ENCODE measurements around the gene ZIM2. TPM values are rescaled to one million over a fixed set of nuclear protein-coding genes. Genes with fewer than 3 reads are reported as not detected.

ZIM2 gene
- polyA plus RNA-seq, 3 donors from 2014 or later, result not detected

DNA sequence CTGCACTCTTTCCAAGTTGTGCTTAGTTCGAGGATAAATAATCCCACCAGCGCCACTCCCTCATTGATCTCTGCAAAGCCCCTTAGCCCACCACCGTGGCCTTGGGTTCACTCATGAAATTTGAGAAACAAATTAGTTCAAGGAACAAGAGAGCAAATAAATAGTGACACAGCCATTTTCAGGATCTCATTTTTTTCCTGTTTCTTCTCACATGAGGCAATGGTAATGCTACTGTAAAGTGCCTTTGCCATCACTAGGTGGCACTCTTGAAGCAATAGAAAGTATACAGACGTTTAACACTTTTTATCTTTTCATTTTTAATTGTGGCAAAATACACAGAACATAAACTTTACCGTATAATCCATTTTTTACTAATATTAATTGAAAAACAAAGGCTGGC, 92.1 kb downstream of the ZIM2 start:
- Mint-ChIP-seq H3K9me3 (peaks cover 13 to 56% (median 43%) of the 10 kb centered on the region in 6 donors), H3K4me1 (no peaks in the 10 kb centered on the region), H3K4me3 (no peak overlapping the region), H3K27me3 (ENCODE audit: low read depth in 3 of 3) (peaks cover 0 to 5% (median 5%) of the 10 kb centered on the region in 3 donors), H3K36me3 (peaks cover under 1 to 7% (median 3%) of the 10 kb centered on the region in 3 donors), H3K27ac (no peak overlapping the region)
- no peak for DNase-seq

DNA sequence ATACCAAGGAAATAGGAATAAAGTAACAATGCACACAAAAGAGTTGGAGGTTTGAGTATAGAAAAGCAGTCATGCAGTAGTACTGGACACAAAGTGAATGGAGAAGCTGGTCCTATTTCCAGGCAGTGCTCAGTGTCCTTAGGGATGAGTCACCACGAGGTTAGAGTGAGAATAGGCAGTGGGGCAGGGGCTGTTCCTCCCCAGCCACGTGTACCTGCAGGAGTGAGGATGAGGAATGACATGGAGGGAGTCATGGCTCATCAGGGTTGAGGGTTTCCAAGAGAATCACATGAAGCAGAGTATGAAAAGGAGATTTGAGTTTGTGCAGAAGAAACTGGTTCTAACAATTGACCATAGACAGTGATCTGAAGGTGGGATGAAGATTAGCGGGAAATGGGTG, 94.2 kb downstream of the ZIM2 start:
- H3K27ac Mint-ChIP-seq, result no peak overlapping the region
- no peaks in the 10 kb centered on the region for H3K4me1 Mint-ChIP-seq
- H3K27me3 Mint-ChIP-seq (ENCODE audit: low read depth in 3 of 3), result peaks cover 0 to 5% (median 5%) of the 10 kb centered on the region in 3 donors
- H3K9me3 Mint-ChIP-seq, result peaks cover 10 to 69% (median 47%) of the 10 kb centered on the region in 6 donors
- H3K4me3 Mint-ChIP-seq, result no peak overlapping the region
- peaks cover 0 to 7% (median 3%) of the 10 kb centered on the region in 3 donors for H3K36me3 Mint-ChIP-seq
- DNase-seq, result no peak

- Mint-ChIP-seq H3K4me1 (no peaks in the 10 kb centered on the region), H3K9me3 (peaks cover 7 to 82% (median 45%) of the 10 kb centered on the region in 6 donors), H3K36me3 (no peaks in the 10 kb centered on the region), H3K27me3 (ENCODE audit: low read depth in 3 of 3) (peaks cover 0 to 2% (median 0%) of the 10 kb centered on the region in 3 donors), H3K4me3 (no peak overlapping the region), H3K27ac (no peak overlapping the region)
- no peak for DNase-seq
Measured at GRCh38 chr19:56740501-56740900, 100.0 kb downstream of the ZIM2 start.

- Mint-ChIP-seq H3K4me1 (no peaks in the 10 kb centered on the region), H3K9me3 (peaks cover 27 to 89% (median 51%) of the 10 kb centered on the region in 6 donors), H3K4me3 (no peak overlapping the region), H3K27me3 (ENCODE audit: low read depth in 3 of 3) (peaks cover 0 to 4% (median 0%) of the 10 kb centered on the region in 3 donors), H3K36me3 (no peaks in the 10 kb centered on the region), H3K27ac (no peak overlapping the region)
- DNase-seq, result no peak
Measured at GRCh38 chr19:56736571-56736970, 104.0 kb downstream of the ZIM2 start.

- Mint-ChIP-seq H3K27me3 (ENCODE audit: low read depth in 3 of 3) (peaks cover 0 to 1% (median 0%) of the 10 kb centered on the region in 3 donors), H3K4me1 (no peaks in the 10 kb centered on the region), H3K27ac (no peak overlapping the region), H3K9me3 (peaks cover 33 to 82% (median 48%) of the 10 kb centered on the region in 6 donors), H3K36me3 (peaks cover 0 to 3% (median 0%) of the 10 kb centered on the region in 3 donors), H3K4me3 (no peak overlapping the region)
- DNase-seq, result no peak
Measured at GRCh38 chr19:56732976-56733375, 107.5 kb downstream of the ZIM2 start.

DNA sequence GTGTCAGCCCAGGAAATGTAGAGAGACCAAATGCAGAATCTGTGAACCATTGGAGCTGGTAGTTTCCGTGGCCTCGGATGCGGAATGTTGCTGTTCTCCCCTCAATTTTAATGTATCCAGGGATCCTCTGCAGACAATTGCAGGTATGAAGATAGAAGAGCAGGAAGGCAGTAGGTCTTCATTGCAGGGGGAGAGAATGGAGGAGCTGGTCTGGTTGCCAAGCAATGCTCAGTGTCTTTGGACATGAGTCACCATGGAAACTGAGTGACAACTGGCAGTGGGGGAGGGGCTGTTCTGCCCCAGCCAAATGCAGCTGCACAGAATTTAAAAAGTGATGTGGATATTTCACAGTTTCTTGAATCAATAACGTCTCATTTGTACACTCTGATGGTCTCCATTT, 112.8 kb downstream of the ZIM2 start:
- H3K27me3 Mint-ChIP-seq (ENCODE audit: low read depth in 3 of 3), result peaks cover 0 to 1% (median 0%) of the 10 kb centered on the region in 3 donors
- H3K4me1 Mint-ChIP-seq, result no peaks in the 10 kb centered on the region
- peaks cover 0 to 7% (median 4%) of the 10 kb centered on the region in 3 donors for H3K36me3 Mint-ChIP-seq
- DNase-seq, result no peak
- no peak overlapping the region for H3K4me3 Mint-ChIP-seq
- H3K9me3 Mint-ChIP-seq, result peaks cover 31 to 72% (median 54%) of the 10 kb centered on the region in 6 donors
- no peak overlapping the region for H3K27ac Mint-ChIP-seq

DNA sequence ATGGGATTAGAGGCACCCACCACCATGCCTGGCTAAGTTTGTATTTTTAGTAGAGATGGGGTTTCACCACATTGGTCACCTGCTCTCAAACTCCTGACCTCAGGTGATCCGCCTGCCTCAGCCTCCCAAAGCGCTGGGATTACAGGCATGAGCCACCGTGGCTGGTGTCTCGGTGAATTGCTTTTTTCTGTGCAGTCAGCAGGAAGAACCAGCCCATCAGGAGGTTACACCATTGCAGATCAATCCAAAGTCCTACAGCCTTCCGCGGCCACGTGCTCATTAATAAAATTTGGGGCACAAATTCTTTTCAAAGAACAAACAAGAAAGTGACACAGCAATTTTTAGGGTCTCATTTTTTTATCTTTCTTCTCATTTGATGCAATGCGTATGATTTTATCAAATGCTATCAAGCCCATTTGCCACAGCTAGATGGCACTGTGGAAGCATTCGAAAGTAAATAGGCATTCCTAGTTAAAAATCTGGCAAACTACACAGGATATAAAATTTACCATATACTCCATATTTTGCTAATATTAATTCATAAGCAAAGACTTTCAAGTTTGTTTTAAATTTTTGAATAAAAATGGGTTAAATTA, 114.6 kb downstream of the ZIM2 start:
- H3K27ac Mint-ChIP-seq, result no peak overlapping the region
- peaks cover 0 to 7% (median 4%) of the 10 kb centered on the region in 3 donors for H3K36me3 Mint-ChIP-seq
- peaks cover 23 to 71% (median 57%) of the 10 kb centered on the region in 6 donors for H3K9me3 Mint-ChIP-seq
- peaks cover 0 to 3% (median 0%) of the 10 kb centered on the region in 3 donors for H3K27me3 Mint-ChIP-seq (ENCODE audit: low read depth in 3 of 3)
- no peak overlapping the region for H3K4me3 Mint-ChIP-seq
- H3K4me1 Mint-ChIP-seq, result no peaks in the 10 kb centered on the region
- DNase-seq, result no peak

Other genes starting within 250 kb of the ZIM2 start
- gene ZNF71, start 245.4 kb downstream of the ZIM2 start, polyA plus RNA-seq, result 10 to 100 TPM in 2 of 3 donors, 1 to 10 TPM in 1; 8.0 to 12.3 (median 12.3) TPM
- not detected for gene SMIM17, start 197.6 kb downstream of the ZIM2 start, polyA plus RNA-seq
- 1 to 10 TPM in 1 of 3 donors, under 1 TPM in 1, not detected in 1; 0.13 to 4.0 TPM for gene ZNF835, start 169.0 kb downstream of the ZIM2 start, polyA plus RNA-seq
- gene PEG3, start within 50 bp of the ZIM2 start, polyA plus RNA-seq, result not detected